Measurements from ENCODE around the gene ARHGAP22.

The ARHGAP22 gene

GRCh38 chr10:48632166-48632565 lies 27.3 kb upstream of the ARHGAP22 start:
- no peak for DNase-seq

GRCh38 chr10:48627984-48628609 lies 23.2 kb upstream of the ARHGAP22 start:
- no peak for DNase-seq

- no peak for DNase-seq
Measured at GRCh38 chr10:48626986-48627731, 22.3 kb upstream of the ARHGAP22 start.

GRCh38 chr10:48626447-48626846 lies 21.6 kb upstream of the ARHGAP22 start:
- no peak for DNase-seq

GRCh38 chr10:48625826-48626134 lies 20.9 kb upstream of the ARHGAP22 start:
- DNase-seq: no peak

GRCh38 chr10:48623607-48624132 lies 18.8 kb upstream of the ARHGAP22 start:
- DNase-seq: no peak

DNA sequence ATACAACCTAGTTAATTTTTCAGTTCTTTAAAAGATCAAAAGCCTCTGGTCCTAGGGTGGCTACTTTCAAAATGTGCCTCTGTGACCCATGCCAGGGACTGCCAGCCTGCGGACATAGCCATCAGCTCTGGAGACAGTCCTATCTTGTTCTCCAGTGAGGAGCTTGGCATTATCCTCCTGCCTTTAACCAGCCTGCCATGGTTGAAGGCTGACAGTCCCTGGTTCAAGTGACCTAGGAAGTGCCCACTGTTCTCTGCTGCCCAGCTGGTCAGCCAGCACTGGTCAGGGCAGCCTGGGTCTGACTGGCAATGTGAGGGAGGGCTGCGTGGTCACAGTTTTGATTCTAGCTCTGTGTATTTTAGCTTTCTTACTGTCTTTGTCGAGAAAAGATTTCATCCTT lies 18.1 kb upstream of the ARHGAP22 start:
- DNase-seq: no peak

- DNase-seq: no peak
Measured at GRCh38 chr10:48620719-48621118, 15.8 kb upstream of the ARHGAP22 start.

- no peak for DNase-seq
Measured at GRCh38 chr10:48616436-48616835, 11.6 kb upstream of the ARHGAP22 start.

DNA sequence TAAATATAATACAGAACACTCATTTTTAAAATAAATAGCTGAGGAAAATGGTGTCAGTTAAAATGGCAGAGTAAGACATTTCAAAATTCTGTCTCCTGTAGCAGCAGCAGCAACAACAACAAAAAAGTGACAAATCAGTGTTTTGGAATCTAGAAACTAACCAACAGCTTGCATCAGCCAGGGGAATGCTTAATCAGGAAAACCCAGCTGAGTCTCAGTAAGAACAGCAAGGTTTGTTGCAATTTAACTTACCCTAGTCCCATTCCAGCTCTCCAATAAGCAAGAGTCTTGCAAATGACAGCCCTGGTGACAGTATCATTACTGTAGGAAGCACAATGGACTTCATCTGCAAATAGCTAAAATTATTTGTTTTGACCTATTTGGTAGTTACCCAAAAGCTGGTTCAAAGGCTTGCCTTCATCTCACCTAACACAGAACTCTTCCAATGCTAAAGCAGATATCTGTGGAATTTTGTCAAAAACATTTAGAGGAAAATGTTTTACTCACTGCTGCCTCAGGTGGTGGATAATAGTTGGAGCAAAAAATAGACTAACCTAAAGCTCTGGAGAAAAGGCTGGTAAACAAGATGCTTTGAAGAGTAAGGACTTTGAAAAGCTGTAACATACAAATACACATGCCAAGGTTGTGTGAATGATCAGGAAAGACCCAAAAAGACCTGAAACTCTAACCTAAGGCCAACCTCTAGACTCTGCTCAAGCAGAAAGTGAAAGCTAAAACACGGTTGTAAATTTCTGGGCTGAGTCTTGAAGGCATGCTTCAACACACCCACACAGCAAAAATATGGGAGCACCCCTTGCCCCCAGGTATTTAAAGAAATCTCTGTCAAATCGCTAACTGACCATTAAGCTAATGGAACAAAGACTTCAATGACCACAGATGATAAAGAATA lies 9.9 kb upstream of the ARHGAP22 start:
- DNase-seq: no peak

DNA sequence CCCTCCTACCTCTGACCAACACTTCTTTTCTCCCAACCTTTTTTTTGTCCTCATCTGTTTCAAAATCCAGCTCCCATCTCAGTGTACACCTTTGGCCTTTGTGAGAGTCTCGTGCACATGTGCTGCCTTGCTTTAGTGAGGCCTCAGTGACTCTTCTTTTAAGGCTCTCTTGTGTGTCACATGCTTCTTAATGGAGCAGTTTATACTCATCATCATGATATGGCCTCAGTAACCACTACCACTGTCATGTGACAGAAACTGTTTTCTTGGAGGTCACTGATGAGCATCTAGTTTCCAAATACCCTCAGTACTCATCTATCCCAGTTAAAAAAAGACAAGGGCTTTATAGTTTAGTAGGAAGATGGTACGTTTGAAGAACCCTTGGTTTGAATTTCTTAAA lies 8.1 kb upstream of the ARHGAP22 start:
- DNase-seq: no peak

DNA sequence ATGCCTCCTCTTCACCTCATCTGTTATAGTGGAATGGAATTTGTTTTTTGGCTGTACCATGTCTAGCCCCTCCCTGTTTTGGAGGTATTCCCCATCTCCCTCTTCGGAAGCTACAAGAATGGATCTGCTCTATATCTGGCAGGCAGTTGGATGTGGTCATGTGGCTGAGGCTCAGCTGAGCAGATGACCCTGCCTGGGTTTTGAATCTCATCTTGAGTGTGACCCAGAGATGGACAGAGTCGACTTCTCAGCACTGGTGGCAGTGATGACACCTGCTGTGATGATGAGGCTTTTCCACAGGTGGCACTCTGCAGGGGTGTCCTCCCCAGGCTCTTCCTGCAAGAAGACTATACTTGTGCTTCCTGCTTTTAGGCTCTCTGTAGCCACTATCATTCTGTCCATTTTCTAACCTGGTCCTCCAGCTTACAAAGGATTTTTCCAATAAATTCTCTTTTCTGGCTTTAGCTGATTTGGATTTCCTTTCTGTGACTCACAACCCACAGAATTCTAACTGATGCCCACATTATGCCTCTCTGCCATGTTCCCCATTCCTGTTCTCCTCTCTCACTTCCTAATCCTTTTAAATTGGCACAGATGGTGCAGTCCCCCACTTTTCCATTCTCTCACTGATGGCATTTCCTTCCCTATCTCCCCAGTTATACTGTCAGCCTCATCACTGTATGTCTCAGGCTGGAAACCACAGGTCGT lies 7.5 kb upstream of the ARHGAP22 start:
- no peak for DNase-seq

- DNase-seq: no peak
Measured at GRCh38 chr10:48611133-48611532, 6.3 kb upstream of the ARHGAP22 start.

DNA sequence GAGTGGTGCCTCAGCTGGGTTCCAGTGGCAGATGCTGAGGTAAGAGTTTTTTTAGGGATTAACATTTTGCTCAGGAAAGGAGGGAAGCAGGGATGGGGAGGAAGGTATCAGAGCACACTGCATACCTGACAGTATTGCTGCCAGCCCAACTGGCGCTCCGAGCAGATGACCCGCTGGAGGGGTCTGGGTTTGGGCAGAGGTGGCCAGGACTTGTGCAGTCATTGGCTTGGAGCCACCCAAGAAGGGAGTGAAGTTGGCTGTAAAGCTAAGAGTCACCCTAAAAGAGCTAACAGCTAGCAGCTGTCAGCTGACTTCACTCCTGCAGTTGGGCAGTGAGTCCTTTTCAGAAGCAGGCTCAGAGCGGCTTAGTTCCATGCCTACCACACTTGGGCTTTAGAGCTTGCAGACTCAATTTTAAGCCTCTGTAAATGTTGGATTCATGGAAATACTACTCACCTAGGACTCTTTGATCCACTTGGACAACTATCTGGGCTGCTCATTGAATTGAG lies 5.8 kb upstream of the ARHGAP22 start:
- DNase-seq: no peak

- no peak for DNase-seq
Measured at GRCh38 chr10:48609899-48610584, 5.2 kb upstream of the ARHGAP22 start.

GRCh38 chr10:48609441-48609840 lies 4.6 kb upstream of the ARHGAP22 start:
- DNase-seq: no peak

DNA sequence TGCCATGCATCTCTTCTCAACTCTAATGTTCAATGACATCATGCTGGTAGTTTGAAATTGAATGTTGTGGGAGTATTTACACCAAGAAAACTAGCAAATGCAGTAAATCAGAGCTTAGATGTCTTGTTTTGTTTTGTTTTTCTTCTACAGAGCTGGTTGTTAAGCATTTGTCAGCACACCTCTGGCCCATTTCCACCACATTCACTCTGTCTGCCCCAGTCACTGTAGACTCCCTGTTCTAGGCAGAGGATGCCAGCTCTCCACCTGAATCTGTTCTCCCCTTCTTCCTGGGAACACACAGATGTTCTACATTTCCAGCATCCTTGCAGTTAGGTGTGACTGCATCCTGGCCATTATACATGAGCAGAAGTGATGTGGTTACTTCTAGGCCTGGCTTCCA lies 4.1 kb upstream of the ARHGAP22 start:
- no peak for DNase-seq

- peak; percentile 52 for DNase-seq
Measured at GRCh38 chr10:48608279-48608681, 3.4 kb upstream of the ARHGAP22 start.

GRCh38 chr10:48607356-48608278 lies 2.7 kb upstream of the ARHGAP22 start:
- DNase-seq: peak; percentile 77

- no peak for DNase-seq
Measured at GRCh38 chr10:48606530-48607355, 1.9 kb upstream of the ARHGAP22 start.
